Stimulated activated CD4-positive, alpha-beta T cell treated with anti-CD3 and anti-CD28 coated beads, Interleukin-12 subunit alpha, Interleukin-12 subunit beta, amount 100 ng/mL, for 24 hours (primary cell): ENCODE results near the gene S100A4.

Source experiments
- DNase-seq, 2 experiments: peaks; one replicate each; pipeline ENCODE4 v3.0.0-alpha.2; 2020; ENCODE audit warnings: low read depth in 2 of 2

S100A4 gene

GRCh38 chr1:153507926-153508583 is 37.6 kb downstream of the S100A4 start:
- no peak for DNase-seq

DNA sequence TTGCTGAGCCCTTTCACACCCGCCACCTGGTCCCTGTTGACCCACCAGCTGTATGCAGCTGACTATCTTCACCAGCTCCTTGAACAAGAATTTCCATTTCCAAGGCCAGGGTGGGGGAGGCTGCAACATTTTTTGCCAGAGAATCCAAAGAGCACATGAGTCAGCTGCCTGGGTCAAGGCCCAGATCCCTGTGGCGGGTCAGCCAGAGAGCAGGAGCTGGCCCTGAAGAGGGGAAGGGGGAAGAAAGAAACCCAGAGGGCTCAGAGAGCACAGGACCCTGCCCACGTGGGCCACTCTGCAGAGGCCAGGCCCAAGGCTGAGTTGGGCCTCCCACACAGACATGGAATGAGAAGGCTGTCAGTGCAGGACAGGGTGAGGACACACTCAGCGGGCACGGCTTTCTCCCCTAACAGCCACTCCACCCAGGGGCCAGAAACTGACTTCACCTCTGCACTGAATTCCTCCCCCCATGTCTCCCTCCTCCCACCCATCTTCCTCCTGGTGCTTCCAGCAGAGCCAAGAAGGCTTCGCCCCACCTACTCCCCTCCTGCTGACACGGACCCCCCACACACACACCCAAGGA is 38.7 kb downstream of the S100A4 start:
- DNase-seq, result no peak

GRCh38 chr1:153506386-153506785 is 39.2 kb downstream of the S100A4 start:
- DNase-seq, result no peak

GRCh38 chr1:153505576-153505975 is 40.0 kb downstream of the S100A4 start:
- no peak for DNase-seq

GRCh38 chr1:153503766-153504165 is 41.8 kb downstream of the S100A4 start:
- no peak for DNase-seq

GRCh38 chr1:153498746-153499145 is 46.9 kb downstream of the S100A4 start:
- DNase-seq, result no peak

- no peak for DNase-seq
These were observed 50.1 kb downstream of the S100A4 start for GRCh38 chr1:153495536-153495935.

- DNase-seq, result peak; percentile 49 to 82
These were observed 50.5 kb downstream of the S100A4 start for GRCh38 chr1:153494976-153495535.
